ENCODE measurements around the gene MEF2D. TPM values are rescaled to one million over a fixed set of nuclear protein-coding genes. Genes with fewer than 3 reads are reported as not detected.

MEF2D gene
- total RNA-seq, 4 donors from 2014 or later = 26.4 to 80.6 (median 32.0) TPM

DNA sequence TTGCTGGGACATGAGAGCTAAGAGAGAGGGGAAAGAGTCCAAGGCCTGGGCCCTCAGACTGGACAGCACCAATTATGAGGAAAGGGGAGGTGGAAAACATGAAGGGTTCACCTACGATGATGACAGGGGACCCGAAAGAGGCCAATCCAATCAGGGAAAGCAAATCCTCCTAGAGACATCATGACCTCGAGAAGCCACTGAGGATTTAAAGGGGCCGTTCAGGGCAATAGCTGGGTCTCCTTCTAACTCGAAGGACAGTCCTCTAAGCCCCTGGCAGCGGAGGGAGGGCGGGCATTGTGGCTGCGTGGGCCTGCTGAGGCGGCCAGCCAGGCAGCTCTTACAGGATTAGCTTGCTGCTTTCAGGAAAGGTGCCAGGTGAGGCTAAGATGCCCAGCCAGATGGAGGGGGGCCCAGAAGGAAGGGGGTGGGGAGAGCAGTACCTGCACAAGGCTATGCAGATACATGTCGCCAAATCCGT, 7.4 kb downstream of the MEF2D start:
- peaks cover 93 to 99% of the 10 kb centered on the region in 2 donors for H3K4me1 ChIP-seq
- no peak for TF ChIP-seq POLR2A (IDR thresholded peaks at IDR 0.05)
- TF ChIP-seq, protein P1, sequence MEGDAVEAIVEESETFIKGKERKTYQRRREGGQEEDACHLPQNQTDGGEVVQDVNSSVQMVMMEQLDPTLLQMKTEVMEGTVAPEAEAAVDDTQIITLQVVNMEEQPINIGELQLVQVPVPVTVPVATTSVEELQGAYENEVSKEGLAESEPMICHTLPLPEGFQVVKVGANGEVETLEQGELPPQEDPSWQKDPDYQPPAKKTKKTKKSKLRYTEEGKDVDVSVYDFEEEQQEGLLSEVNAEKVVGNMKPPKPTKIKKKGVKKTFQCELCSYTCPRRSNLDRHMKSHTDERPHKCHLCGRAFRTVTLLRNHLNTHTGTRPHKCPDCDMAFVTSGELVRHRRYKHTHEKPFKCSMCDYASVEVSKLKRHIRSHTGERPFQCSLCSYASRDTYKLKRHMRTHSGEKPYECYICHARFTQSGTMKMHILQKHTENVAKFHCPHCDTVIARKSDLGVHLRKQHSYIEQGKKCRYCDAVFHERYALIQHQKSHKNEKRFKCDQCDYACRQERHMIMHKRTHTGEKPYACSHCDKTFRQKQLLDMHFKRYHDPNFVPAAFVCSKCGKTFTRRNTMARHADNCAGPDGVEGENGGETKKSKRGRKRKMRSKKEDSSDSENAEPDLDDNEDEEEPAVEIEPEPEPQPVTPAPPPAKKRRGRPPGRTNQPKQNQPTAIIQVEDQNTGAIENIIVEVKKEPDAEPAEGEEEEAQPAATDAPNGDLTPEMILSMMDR (IDR thresholded peaks at IDR 0.05) = no peak
- H3K27me3 ChIP-seq = no peaks in the 10 kb centered on the region
- no peaks in the 10 kb centered on the region for H3K36me3 ChIP-seq
- DNase-seq = peak; percentile 96
- WGBS, 2 donors = 4 to 16% methylated on average over 11 of the region's 11 CpGs
- H3K9me3 ChIP-seq = no peaks in the 10 kb centered on the region
- H3K27ac ChIP-seq = peak overlapping the region; percentile 90 to 97 (median 93)
- intact Hi-C loops (cut with DNase I) = no loop called here
- no peak overlapping the region for H3K4me3 ChIP-seq (replicated peaks in 1 of 3)

DNA sequence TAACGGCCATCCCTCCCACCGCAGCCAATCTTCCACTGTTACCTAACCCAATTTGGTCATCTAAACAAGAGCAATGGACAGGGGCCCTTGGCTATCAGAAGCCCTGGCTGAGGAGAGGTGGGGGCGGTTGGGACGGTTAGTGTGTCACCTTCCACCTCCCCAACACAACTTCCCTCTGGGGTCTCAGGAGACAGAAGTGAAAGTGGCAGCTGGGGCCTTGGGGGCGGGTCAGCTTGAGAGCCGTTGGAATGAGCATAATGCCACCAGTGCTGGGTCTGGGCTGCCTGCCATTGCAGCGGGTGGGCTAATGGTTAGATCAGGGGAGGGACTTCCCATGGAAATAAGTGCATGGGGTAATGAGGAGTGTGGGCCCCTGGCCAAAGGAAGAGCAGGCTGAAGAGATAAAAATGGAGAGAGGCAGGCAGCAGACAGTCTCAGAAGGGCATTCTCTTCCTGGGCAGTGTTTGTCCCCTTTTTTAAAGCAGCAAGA, 7.9 kb downstream of the MEF2D start:
- peaks cover 93 to 99% of the 10 kb centered on the region in 2 donors for H3K4me1 ChIP-seq

DNA sequence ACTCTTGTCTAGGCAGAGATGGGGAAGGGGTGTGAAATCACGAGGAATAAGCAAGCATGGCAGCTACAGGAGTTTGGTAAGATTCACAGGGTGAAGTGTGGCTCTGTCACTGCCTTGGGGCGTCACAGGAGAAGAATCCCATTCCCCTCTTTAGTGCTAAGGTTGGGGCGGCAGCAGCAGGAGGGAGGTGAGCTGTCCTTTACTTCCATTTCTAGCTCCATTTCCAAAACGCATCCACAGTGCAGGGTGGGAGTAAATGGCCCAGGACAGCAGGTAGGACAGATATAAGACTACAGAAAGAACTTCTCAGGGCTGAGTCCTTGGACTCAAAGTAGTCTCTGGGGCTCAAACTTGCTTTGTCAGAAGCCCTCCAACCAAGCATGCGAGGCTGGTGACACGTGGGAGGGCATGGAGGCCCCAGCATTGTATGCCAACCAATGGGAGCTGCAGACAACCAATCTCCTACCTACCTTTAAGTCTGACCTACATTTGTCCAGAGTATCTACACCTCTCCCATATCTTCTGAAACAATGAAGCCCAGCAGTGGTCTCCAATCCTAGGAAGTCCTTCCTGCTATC, 8.5 kb downstream of the MEF2D start:
- Histone ChIP-seq H3K4me3 (replicated peaks in 1 of 3) (no peak overlapping the region), H3K27me3 (no peaks in the 10 kb centered on the region), H3K4me1 (peaks cover 92 to 99% of the 10 kb centered on the region in 2 donors), H3K36me3 (no peaks in the 10 kb centered on the region), H3K9me3 (no peaks in the 10 kb centered on the region), H3K27ac (peak overlapping the region; percentile 90 to 97 (median 93))
- no peak for DNase-seq
- WGBS, 2 donors = 53 to 68% methylated on average over 6 of the region's 6 CpGs
- intact Hi-C loops (cut with DNase I) = no loop called here
- TF ChIP-seq POLR2A (IDR thresholded peaks at IDR 0.05) = no peak
- TF ChIP-seq, protein P1 (IDR thresholded peaks at IDR 0.05) = no peak

More for the DNA sequence above, 7.9 kb downstream of the MEF2D start:
- no peak overlapping the region for H3K4me3 ChIP-seq (replicated peaks in 1 of 3)
- intact Hi-C loops (cut with DNase I) = no loop called here
- no peak for TF ChIP-seq POLR2A (IDR thresholded peaks at IDR 0.05)
- TF ChIP-seq, protein P1 (IDR thresholded peaks at IDR 0.05) = no peak
- WGBS, 2 donors = 31 to 47% methylated on average over 7 of the region's 7 CpGs
- H3K27me3 ChIP-seq = no peaks in the 10 kb centered on the region
- no peaks in the 10 kb centered on the region for H3K36me3 ChIP-seq
- H3K9me3 ChIP-seq = no peaks in the 10 kb centered on the region
- peak; percentile 42 to 54 for DNase-seq
- peak overlapping the region; percentile 90 to 97 (median 93) for H3K27ac ChIP-seq

DNA sequence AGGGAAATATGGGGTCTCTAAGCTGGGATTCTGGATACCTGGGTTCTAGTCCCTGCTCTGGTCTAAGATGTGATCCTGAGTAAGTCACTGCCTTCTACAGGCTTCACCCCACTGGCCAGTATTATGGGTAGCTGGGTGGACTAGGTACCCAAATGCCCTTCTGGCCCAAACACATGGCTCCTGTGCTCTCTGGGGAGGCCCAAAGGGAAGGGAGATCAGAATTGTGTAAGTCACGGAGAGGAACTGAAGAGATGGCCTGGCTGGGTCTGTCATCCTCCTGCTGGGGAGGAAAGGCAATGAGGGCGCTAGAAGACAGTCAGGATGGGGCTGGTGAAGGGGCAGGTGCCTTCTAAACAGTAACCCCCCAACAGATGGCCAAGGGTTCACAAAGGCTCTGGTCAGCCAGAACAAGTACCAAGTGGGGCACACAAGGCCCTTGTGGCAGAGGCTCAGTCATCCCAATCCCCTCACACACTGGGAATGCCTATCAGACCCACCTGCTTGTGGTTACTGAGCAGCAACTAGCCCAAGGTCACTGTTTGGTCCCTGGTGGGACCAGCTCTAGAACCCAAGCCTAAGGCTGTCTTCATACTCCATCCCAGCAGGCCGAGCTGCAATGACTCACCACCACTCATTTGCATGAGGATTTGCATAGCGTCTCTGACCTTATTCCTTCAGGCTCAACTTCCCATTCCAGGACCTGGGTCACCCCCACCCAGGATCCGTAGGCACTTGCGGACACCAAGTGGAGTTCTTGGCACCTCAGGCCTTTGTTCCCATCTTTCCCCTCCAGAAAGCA, 9.2 kb downstream of the MEF2D start:
- Histone ChIP-seq H3K27me3 (no peaks in the 10 kb centered on the region), H3K27ac (peak overlapping the region; percentile 77 to 97 (median 93)), H3K4me1 (peaks cover 84 to 94% of the 10 kb centered on the region in 2 donors), H3K9me3 (no peaks in the 10 kb centered on the region), H3K4me3 (replicated peaks in 1 of 3) (no peak overlapping the region), H3K36me3 (no peaks in the 10 kb centered on the region)
- 81% methylated on average over 6 of the region's 6 CpGs for WGBS, 2 donors
- TF ChIP-seq, protein P1 (IDR thresholded peaks at IDR 0.05) = no peak
- TF ChIP-seq POLR2A (IDR thresholded peaks at IDR 0.05) = no peak
- no peak for DNase-seq
- intact Hi-C loops (cut with DNase I) = no loop called here
